Fibroblast of mammary gland (primary cell): Measurements from ENCODE around the gene CD3G.

Experiments
- DNase-seq: peaks from one replicate; pipeline ENCODE4 v3.0.0-alpha.2; 2010; ENCODE audit warnings: low read depth
- H3K4me3 ChIP-seq: 2 replicates; pipeline ENCODE4 v1.5.1; 2011; ENCODE audit warnings: low read depth, mild to moderate bottlenecking, low read length, moderate library complexity; ENCODE audit not compliant: control insufficient read depth
- CTCF ChIP-seq: conservative IDR thresholded peaks from 2 replicates; pipeline ENCODE4 v1.5.1; 2011; ENCODE audit warnings: low read depth, low read length, inconsistent platforms; ENCODE audit not compliant: control insufficient read depth, insufficient read depth

Gene CD3G

GRCh38 chr11:118382954-118383353 lies 38.8 kb downstream of the CD3G start:
- no peak for DNase-seq
- no peak for TF ChIP-seq CTCF
- H3K4me3 ChIP-seq = no peak overlapping the region

GRCh38 chr11:118383657-118384056 lies 39.5 kb downstream of the CD3G start:
- TF ChIP-seq CTCF = no peak
- DNase-seq = no peak
- no peak overlapping the region for H3K4me3 ChIP-seq

GRCh38 chr11:118396097-118396501 lies 52.0 kb downstream of the CD3G start:
- no peak for TF ChIP-seq CTCF
- no peak overlapping the region for H3K4me3 ChIP-seq
- DNase-seq = no peak

- TF ChIP-seq CTCF = no peak
- H3K4me3 ChIP-seq = no peak overlapping the region
- DNase-seq = no peak
Measured at GRCh38 chr11:118397448-118397847, 53.3 kb downstream of the CD3G start.

GRCh38 chr11:118398791-118399559 lies 54.8 kb downstream of the CD3G start:
- H3K4me3 ChIP-seq = no peak overlapping the region
- no peak for DNase-seq
- TF ChIP-seq CTCF = no peak

GRCh38 chr11:118401151-118401879 lies 57.2 kb downstream of the CD3G start, which contains the start of gene ATP5MG:
TSS of gene ATP5MG (plus strand) at chr11:118401606. CDS start at chr11:118401666, 60 bp downstream.
- TF ChIP-seq CTCF = no peak
- H3K4me3 ChIP-seq = peak within 1 kb of the TSS; percentile 96
- peak; percentile 88 for DNase-seq
